HG02943 (cell line): ENCODE data around the gene EPHB1.

Experiments used
- ATAC-seq: cut with Tn5 transposase; IDR thresholded peaks from one replicate; pipeline ENCODE4 v1.9.1; 2021; ENCODE audit warnings: mild to moderate bottlenecking, low read depth, moderate library complexity; ENCODE audit not compliant: unreplicated experiment

The EPHB1 gene

GRCh38 chr3:134901461-134901860 is 106.4 kb downstream of the EPHB1 start:
- ATAC-seq = no peak

GRCh38 chr3:134903837-134904236 is 108.8 kb downstream of the EPHB1 start:
- peak; percentile 35 for ATAC-seq

- peak; percentile 91 for ATAC-seq
Measured at GRCh38 chr3:134904241-134904771, 109.2 kb downstream of the EPHB1 start.

GRCh38 chr3:134904776-134905646 is 110.0 kb downstream of the EPHB1 start:
- ATAC-seq = peak; percentile 30

- ATAC-seq = no peak
Measured at GRCh38 chr3:134905647-134905935, 110.5 kb downstream of the EPHB1 start.

GRCh38 chr3:134908271-134908670 is 113.2 kb downstream of the EPHB1 start:
- no peak for ATAC-seq

- no peak for ATAC-seq
Measured at GRCh38 chr3:134910026-134910425, 115.0 kb downstream of the EPHB1 start.

GRCh38 chr3:134911586-134912548 is 116.8 kb downstream of the EPHB1 start:
- ATAC-seq = no peak

GRCh38 chr3:134916276-134916961 is 121.4 kb downstream of the EPHB1 start:
- no peak for ATAC-seq

- no peak for ATAC-seq
Measured at GRCh38 chr3:134917631-134918030, 122.6 kb downstream of the EPHB1 start.

GRCh38 chr3:134918441-134918840 is 123.4 kb downstream of the EPHB1 start:
- ATAC-seq = peak; percentile 93

GRCh38 chr3:134922101-134922500 is 127.0 kb downstream of the EPHB1 start:
- no peak for ATAC-seq

GRCh38 chr3:134922866-134923265 is 127.8 kb downstream of the EPHB1 start:
- ATAC-seq = no peak

- no peak for ATAC-seq
Measured at GRCh38 chr3:134923286-134923685, 128.2 kb downstream of the EPHB1 start.

GRCh38 chr3:134927599-134927998 is 132.5 kb downstream of the EPHB1 start:
- ATAC-seq = no peak

- ATAC-seq = no peak
Measured at GRCh38 chr3:134928392-134928791, 133.3 kb downstream of the EPHB1 start.

GRCh38 chr3:134928819-134929218 is 133.8 kb downstream of the EPHB1 start:
- ATAC-seq = no peak

GRCh38 chr3:134929976-134930375 is 134.9 kb downstream of the EPHB1 start:
- no peak for ATAC-seq

- ATAC-seq = no peak
Measured at GRCh38 chr3:134931045-134931785, 136.2 kb downstream of the EPHB1 start.

GRCh38 chr3:134932035-134932434 is 137.0 kb downstream of the EPHB1 start:
- ATAC-seq = no peak
